PC-9 (cell line): ENCODE measurements around the gene IER3.
"Not testable (repeated sequence)": the region's sequence is repeated elsewhere in the genome, so short reads cannot be mapped to it uniquely, and the experiment has no call there.

ENCODE experiments used
- EZH2 ChIP-seq: fragments of 200-600 bp; sonication (generic); IDR thresholded peaks from 2 replicates; pipeline ENCODE4 v1.8.0; 2017; ENCODE audit warnings: antibody characterized with exemption, low read depth
- TF ChIP-seq, protein P1 (sequence below): fragments of 200-600 bp; sonication (generic); conservative IDR thresholded peaks from 2 replicates; pipeline ENCODE4 v1.6.1; 2017; ENCODE audit warnings: mixed run types, antibody characterized with exemption, mild to moderate bottlenecking, moderate library complexity

DNA sequence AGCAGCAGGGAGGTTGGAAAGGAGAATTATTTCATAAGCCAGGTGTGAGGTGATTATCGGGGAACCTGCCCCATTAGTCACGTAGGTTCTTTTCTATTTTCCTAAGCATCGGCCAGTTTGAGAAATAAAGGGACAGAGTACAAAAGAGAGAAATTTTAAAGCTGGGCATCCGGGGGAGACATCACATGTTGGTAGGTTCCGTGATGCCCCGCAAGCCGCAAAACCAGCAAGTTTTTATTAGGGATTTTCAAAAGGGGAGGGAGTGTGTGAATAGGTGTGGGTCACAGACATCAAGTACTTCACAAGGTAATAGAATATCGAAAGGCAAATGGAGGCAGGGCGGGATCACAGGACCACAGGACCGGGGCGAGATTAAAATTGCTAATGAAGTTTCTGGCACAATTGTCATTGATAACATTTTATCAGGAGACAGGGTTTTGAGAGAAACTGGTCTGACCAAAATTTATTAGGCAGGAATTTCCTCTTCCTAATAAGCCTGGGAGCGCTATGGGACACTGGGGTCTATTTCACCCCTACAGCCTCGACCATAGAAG lies 20.2 kb upstream of the IER3 start:
- TF ChIP-seq EZH2, result not testable (repeated sequence)
- TF ChIP-seq, protein P1, sequence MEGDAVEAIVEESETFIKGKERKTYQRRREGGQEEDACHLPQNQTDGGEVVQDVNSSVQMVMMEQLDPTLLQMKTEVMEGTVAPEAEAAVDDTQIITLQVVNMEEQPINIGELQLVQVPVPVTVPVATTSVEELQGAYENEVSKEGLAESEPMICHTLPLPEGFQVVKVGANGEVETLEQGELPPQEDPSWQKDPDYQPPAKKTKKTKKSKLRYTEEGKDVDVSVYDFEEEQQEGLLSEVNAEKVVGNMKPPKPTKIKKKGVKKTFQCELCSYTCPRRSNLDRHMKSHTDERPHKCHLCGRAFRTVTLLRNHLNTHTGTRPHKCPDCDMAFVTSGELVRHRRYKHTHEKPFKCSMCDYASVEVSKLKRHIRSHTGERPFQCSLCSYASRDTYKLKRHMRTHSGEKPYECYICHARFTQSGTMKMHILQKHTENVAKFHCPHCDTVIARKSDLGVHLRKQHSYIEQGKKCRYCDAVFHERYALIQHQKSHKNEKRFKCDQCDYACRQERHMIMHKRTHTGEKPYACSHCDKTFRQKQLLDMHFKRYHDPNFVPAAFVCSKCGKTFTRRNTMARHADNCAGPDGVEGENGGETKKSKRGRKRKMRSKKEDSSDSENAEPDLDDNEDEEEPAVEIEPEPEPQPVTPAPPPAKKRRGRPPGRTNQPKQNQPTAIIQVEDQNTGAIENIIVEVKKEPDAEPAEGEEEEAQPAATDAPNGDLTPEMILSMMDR, result not testable (repeated sequence)
